Mesothelial cell of epicardium (in vitro differentiated cells): ENCODE data around the gene WNT3A. TPM values are rescaled to one million over a fixed set of nuclear protein-coding genes. Genes with fewer than 3 reads are reported as not detected.

Experiments
- DNase-seq, 2 experiments: peaks; one replicate each; pipeline ENCODE4 v3.0.0; 2021; ENCODE audit warnings: low spot score in 2 of 2; ENCODE audit not compliant: unreplicated experiment in 2 of 2
- H3K27ac Mint-ChIP-seq: 2 replicates; pipeline ENCODE4 v1.8.0; 2021; ENCODE audit warnings: mixed read lengths
- H3K27me3 Mint-ChIP-seq: 2 replicates; pipeline ENCODE4 v1.8.0; 2021; ENCODE audit warnings: low read depth, mixed read lengths
- H3K36me3 Mint-ChIP-seq: 2 replicates; pipeline ENCODE4 v1.8.0; 2021; ENCODE audit warnings: mixed read lengths
- H3K4me1 Mint-ChIP-seq: 2 replicates; pipeline ENCODE4 v1.8.0; 2021; ENCODE audit warnings: mixed read lengths
- H3K4me3 Mint-ChIP-seq: 2 replicates; pipeline ENCODE4 v1.8.0; 2021; ENCODE audit warnings: mild to moderate bottlenecking, moderate library complexity, mixed read lengths
- H3K9me3 Mint-ChIP-seq: 2 replicates; pipeline ENCODE4 v1.8.0; 2021; ENCODE audit warnings: mixed read lengths
- CTCF ChIP-seq: fragments of 200-600 bp; sonication (generic); IDR thresholded peaks from one replicate; pipeline ENCODE4 v1.5.0; 2021; ENCODE audit warnings: antibody characterized with exemption; ENCODE audit not compliant: unreplicated experiment
- total RNA-seq: library from RNA; stranded (reverse); gene quantifications from 3 replicates; pipeline ENCODE4 v1.2.1, GENCODE V29; 2021

Gene WNT3A
- total RNA-seq, 1 donor from 2014 or later = 0.16 TPM

GRCh38 chr1:228039986-228040385 is 33.2 kb downstream of the WNT3A start:
- Mint-ChIP-seq H3K9me3 (no peaks in the 10 kb centered on the region), H3K27ac (no peak overlapping the region), H3K4me3 (no peak overlapping the region), H3K4me1 (peaks cover 2% of the 10 kb centered on the region), H3K27me3 (peaks cover 52% of the 10 kb centered on the region), H3K36me3 (no peaks in the 10 kb centered on the region)
- DNase-seq = no peak
- TF ChIP-seq CTCF = no peak

GRCh38 chr1:228041316-228041715 is 34.5 kb downstream of the WNT3A start:
- Mint-ChIP-seq H3K27me3 (peaks cover 50% of the 10 kb centered on the region), H3K4me3 (no peak overlapping the region), H3K9me3 (no peaks in the 10 kb centered on the region), H3K27ac (no peak overlapping the region), H3K4me1 (peaks cover 2% of the 10 kb centered on the region), H3K36me3 (no peaks in the 10 kb centered on the region)
- TF ChIP-seq CTCF = no peak
- DNase-seq = no peak

- no peak overlapping the region for H3K27ac Mint-ChIP-seq
- H3K9me3 Mint-ChIP-seq = no peaks in the 10 kb centered on the region
- no peak overlapping the region for H3K4me3 Mint-ChIP-seq
- no peak for TF ChIP-seq CTCF
- peaks cover 2% of the 10 kb centered on the region for H3K4me1 Mint-ChIP-seq
- no peak for DNase-seq
- H3K36me3 Mint-ChIP-seq = no peaks in the 10 kb centered on the region
- H3K27me3 Mint-ChIP-seq = peaks cover 42% of the 10 kb centered on the region
These were observed 35.7 kb downstream of the WNT3A start for GRCh38 chr1:228042508-228042907.

- H3K9me3 Mint-ChIP-seq = no peaks in the 10 kb centered on the region
- H3K36me3 Mint-ChIP-seq = no peaks in the 10 kb centered on the region
- no peak for TF ChIP-seq CTCF
- H3K4me3 Mint-ChIP-seq = no peak overlapping the region
- H3K27me3 Mint-ChIP-seq = peaks cover 38% of the 10 kb centered on the region
- H3K4me1 Mint-ChIP-seq = no peaks in the 10 kb centered on the region
- no peak overlapping the region for H3K27ac Mint-ChIP-seq
- DNase-seq = peak in 1 of 2 experiments; percentile 33
These were observed 36.6 kb downstream of the WNT3A start for GRCh38 chr1:228043281-228043848.

- Mint-ChIP-seq H3K27ac (no peak overlapping the region), H3K27me3 (peaks cover 35% of the 10 kb centered on the region), H3K36me3 (no peaks in the 10 kb centered on the region), H3K9me3 (no peaks in the 10 kb centered on the region), H3K4me3 (no peak overlapping the region), H3K4me1 (no peaks in the 10 kb centered on the region)
- DNase-seq = no peak
- no peak for TF ChIP-seq CTCF
These were observed 38.2 kb downstream of the WNT3A start for GRCh38 chr1:228044961-228045360.

- no peak overlapping the region for H3K27ac Mint-ChIP-seq
- no peak for DNase-seq
- H3K4me3 Mint-ChIP-seq = no peak overlapping the region
- TF ChIP-seq CTCF = no peak
- H3K36me3 Mint-ChIP-seq = no peaks in the 10 kb centered on the region
- H3K9me3 Mint-ChIP-seq = no peaks in the 10 kb centered on the region
- H3K4me1 Mint-ChIP-seq = no peaks in the 10 kb centered on the region
- peaks cover 35% of the 10 kb centered on the region for H3K27me3 Mint-ChIP-seq
These were observed 38.6 kb downstream of the WNT3A start for GRCh38 chr1:228045405-228045804.
